ENCODE measurements around the gene FGGY.
"Not testable (repeated sequence)": the region's sequence is repeated elsewhere in the genome, so short reads cannot be mapped to it uniquely, and the experiment has no call there.

The FGGY gene

DNA sequence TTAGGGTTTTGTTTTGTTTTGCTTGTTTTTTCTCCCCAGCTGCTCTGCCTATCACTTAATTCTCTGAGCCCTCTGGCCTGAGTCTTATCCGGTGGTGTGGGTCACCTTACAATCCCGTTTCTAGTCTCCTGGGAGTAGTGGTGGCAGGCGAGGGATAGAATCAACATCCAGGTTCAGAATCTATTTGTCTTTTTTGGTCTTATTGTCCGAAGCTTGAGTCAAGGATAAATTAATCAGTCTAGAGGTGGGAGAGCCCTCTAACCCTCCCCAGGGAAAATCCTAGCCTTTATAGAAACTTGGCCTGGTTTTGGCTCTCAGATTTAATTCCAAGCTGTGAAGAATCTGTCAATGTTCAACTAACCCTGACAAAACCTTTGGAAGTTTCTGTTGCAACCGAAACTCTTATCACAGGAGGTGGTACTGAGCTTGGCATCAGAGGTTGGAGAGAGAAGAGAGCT is 246.3 kb downstream of the FGGY start:
- DNase-seq (ENCODE audit: low read depth, low spot score) = no peak

DNA sequence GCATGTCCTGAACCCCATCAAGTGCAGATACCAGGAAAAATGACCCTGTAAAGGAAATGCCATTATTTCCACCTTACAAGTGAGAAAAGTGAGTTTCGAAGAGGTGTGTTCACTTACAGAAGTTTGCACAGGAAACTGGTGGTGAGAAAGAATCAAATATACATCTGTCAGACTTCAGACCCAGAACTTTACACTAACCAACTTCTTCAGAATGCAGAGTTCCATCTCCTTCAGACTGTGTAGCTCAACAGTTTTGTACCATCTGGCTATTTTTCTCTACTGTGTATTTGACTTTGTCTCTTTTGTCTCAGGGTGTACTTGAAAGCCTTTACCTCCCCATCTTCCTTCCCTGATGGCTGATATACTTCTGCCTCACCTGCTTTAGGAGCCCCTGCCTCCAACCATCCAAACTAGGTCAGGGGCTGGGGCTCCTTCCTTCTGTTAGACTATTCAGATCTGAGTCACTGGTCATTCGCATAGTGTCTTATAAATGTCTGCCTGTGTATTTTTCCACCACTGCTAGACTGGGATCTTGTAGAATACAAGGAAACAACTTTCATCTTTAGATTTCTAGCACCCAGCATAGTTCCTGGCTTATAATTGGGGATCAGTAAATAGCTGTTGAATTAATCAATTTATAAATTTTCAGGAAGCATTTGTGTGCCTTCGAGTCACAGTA is 247.9 kb downstream of the FGGY start:
- DNase-seq (ENCODE audit: low read depth, low spot score) = no peak

DNA sequence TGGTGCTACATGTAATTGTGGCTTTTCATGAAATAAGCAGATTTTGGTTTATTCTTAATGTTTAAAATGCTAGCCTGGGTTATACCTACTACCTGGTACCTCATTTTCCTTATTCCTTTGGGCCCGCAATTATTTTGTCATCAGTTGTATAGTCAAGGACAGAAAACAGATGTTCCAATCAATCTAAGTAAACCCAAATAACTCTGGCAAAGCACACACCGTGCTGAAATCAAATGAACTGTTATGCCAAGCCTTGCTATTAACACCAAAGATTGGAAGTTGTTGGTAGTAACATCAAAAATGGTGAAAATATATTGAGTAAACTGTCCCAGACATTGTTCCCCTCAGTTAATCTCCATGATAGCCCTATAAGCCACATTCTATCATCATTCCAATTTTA is 248.9 kb downstream of the FGGY start:
- no peak for DNase-seq (ENCODE audit: low read depth, low spot score)

DNA sequence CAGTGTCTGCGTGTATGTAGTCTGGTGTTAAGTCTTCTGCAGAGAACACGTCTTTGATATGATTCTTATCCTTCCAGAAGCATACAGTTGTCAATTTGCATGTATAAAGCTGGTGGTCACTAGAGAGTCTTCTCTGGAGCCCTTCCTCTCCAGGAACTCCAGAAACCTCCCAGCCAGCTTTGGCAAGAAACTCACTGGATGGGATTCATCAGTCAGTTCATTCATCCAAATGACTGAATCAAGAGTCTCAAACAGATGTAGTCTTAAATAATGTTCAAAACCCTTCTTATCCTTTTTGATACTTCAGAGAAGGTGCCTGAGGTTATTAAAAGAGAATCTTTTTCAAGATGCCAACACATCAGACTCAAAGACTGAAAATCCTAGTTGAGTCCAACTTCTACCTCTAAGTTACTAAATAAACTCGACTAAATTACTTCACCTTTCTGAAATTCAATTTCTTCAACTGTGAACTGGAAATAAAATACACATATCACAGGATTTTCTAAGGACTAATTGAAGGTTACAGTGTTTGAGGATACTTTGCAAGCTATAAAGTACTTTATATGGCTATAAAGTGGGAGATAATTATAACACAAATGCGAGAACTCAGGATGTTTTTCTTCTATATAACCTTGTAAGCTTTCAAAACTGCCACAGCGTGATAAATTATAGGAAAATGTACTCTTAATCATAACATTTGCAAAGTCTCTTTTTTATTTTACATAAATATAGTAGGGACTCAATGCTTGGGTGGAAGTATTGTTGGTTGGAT is 252.4 kb downstream of the FGGY start:
- no peak for DNase-seq (ENCODE audit: low read depth, low spot score)

GRCh38 chr1:59549903-59550302 is 253.0 kb downstream of the FGGY start:
- DNase-seq (ENCODE audit: low read depth, low spot score) = no peak

GRCh38 chr1:59552007-59552406 is 255.1 kb downstream of the FGGY start:
- no peak for DNase-seq (ENCODE audit: low read depth, low spot score)

- DNase-seq (ENCODE audit: low read depth, low spot score) = no peak
Observed at GRCh38 chr1:59553371-59553770, 256.5 kb downstream of the FGGY start.

DNA sequence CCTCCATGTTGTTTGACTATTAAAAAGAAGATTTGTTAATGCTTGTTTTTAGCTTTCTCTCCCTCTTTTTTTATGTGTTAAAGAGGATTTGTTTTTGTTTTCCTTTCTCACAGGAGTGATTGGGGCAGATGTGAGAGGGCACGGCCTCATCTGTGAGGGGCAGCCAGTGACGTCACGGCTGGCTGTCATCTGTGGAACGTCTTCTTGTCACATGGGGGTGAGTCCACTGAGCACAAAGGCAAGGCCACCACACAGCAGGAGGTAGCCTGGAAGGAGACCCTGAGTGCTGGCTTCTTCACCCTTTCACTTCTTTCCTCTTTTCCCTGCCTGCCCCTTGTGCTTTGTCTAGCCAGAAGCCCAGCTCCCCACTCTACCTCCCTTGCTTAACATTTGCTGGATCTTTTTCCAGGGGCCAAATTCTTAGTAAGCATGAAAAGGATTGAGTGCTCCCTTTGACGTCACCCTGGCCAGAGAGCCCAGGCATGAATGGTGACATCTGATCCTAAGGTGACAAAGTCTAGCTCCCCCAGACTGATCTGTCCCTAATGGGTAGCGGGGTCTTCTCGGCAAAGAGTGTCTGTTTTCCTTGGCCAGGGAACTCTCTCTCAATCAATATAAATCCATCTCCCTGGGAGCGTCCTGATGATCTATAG is 257.2 kb downstream of the FGGY start:
- DNase-seq (ENCODE audit: low read depth, low spot score) = no peak

DNA sequence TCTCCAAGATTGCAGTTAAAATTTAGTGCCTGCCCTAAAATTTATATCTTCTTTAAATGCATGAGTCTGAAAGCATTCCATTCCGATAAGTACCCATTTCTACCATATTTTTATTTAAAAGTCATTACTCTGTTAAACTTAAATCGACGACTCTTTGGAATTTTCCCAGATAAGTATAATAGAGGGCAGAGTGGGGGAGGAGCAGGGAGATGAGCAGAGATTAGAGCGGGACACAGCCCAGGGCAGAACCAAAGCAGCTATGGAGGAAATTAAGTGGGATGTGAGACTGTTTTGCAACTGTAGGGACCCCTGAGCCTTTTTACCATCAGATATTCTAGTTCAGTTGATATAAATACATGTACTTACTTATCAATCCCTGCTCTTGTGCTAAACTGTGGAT is 257.9 kb downstream of the FGGY start:
- no peak for DNase-seq (ENCODE audit: low read depth, low spot score)

- DNase-seq (ENCODE audit: low read depth, low spot score) = no peak
Observed at GRCh38 chr1:59556398-59556797, 259.5 kb downstream of the FGGY start.

DNA sequence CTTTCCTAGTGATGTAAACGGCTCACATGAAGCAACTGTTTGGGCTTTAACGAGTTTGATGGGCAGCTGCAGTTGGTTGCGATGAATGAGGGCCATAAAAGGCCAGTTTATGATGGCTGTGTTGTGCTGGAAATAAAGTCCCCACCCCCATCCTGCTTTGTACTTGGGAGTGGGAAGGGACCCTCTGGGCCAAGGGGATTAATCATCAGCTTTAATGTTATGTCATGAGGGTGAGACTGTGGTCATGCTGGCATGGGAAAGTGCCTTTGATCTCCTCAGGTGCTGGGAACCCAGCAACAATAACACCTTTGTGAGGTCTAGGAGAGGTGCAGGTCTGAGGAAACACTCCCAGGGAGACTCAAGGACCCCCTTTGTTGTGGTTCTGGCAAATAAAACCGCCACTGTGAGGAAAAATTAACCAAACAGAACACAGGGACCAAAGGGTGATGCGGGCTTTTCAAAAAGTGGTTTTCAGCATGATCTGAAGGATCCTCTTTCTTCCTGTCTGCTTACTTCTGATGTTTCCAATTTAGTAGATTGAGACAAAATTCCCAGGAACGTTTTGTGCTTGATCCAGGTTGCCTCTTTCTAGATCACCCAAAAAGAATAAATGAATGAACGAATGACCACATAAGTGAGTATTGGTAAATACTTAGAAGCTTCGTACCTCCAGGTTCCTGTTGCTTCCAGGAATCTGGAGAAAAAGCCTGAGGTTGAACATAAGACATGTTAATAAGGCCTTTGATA is 260.1 kb downstream of the FGGY start:
- DNase-seq (ENCODE audit: low read depth, low spot score) = no peak

DNA sequence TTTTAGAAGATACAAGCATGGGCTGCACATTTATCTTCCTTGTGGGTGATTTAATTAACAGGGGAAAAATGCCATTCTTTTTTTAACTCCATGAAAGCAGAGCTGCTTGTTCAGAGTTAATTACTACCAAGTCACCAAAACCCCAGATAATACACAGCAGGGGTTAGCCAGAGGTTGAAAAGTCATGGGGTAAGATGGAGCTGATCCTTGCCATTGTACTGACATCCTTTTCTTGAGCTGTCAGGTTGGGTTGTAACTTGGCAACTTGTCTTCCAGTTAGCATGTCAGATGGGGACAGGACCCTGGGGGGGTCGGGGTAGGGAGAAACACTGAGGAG is 260.6 kb downstream of the FGGY start:
- DNase-seq (ENCODE audit: low read depth, low spot score) = no peak

DNA sequence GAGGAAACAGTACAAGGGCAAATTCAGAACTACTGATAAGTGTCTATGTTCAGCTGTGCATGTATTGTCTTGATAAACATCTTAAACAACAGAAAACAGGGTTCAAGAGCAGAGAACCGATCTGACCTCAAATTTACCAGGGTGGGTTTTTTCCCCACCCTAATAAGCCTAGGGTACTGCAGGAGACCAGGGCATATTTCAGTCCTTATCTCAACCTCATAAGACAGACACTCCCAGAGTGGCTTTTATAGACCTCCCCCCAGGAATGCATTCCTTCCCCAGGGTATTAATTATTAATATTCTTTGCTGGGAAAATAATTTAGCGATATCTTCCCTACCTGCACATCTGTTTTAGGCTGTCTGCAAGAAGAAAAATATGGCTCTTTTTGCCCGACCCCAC is 261.7 kb downstream of the FGGY start:
- DNase-seq (ENCODE audit: low read depth, low spot score) = not testable (repeated sequence)

DNA sequence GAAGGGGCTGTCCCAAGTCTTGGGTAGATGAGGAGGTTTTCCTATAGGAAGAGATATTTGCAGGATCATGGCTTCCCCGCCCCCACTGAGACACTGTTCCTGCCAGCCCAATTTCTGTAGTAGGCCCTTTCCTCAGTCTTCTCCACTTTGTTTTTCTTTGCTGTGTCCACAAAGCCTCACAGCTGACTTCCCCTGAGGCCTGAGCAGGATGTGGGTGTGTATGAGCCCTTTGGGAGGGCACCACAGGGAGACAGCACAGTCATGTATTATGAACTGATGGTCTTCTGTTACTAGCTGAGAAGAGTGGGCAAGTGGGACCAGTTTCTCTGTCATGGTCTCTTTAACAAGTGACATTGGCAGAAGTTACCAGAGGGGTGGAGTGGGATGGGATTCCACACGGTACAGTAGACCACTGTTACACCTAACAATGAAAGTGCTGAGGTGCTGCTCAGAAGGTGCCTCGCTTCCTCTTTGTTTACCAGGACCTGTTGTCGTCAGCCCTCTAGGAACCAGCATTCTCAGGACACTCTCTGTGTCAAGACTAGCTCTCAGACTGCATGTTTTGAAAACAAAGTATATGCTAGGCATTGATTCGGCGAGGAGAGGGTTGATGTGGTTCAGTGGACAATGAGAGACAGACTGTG is 264.0 kb downstream of the FGGY start:
- DNase-seq (ENCODE audit: low read depth, low spot score) = no peak

GRCh38 chr1:59561796-59562195 is 264.9 kb downstream of the FGGY start:
- DNase-seq (ENCODE audit: low read depth, low spot score) = no peak

DNA sequence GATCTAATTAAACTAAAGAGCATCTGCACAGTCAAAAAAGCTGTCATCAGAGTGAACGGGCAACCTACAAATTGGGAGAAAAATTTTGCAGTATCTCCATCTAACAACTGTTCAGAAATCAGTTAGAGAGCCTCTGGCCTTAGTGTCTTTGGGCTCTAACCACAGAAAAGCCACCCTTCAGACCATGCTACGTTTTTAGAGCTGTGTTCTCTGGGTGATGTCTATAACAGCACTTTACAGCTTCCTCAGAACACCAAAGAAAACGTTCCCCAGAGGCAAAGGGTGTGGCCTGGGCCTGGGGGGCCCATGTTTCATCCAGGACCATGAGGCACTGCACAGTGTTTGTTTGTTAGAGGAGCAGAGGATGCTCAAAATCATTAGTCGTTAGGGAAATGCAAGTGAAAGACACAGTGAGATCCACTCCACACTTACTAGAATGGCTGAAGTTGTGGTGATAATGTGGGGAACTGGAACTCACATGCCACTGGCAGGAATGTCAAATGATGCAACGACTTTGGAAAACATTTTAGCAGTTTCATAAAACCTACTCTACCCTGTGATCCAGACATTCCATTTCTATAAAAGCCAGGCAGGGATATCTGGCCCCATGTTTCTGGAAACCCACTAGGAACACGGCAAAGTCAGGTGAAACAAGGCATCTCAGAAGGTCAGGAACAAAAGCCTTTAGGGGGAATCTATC is 267.4 kb downstream of the FGGY start:
- DNase-seq (ENCODE audit: low read depth, low spot score) = no peak

- no peak for DNase-seq (ENCODE audit: low read depth, low spot score)
Observed at GRCh38 chr1:59565611-59566410, 268.9 kb downstream of the FGGY start.

DNA sequence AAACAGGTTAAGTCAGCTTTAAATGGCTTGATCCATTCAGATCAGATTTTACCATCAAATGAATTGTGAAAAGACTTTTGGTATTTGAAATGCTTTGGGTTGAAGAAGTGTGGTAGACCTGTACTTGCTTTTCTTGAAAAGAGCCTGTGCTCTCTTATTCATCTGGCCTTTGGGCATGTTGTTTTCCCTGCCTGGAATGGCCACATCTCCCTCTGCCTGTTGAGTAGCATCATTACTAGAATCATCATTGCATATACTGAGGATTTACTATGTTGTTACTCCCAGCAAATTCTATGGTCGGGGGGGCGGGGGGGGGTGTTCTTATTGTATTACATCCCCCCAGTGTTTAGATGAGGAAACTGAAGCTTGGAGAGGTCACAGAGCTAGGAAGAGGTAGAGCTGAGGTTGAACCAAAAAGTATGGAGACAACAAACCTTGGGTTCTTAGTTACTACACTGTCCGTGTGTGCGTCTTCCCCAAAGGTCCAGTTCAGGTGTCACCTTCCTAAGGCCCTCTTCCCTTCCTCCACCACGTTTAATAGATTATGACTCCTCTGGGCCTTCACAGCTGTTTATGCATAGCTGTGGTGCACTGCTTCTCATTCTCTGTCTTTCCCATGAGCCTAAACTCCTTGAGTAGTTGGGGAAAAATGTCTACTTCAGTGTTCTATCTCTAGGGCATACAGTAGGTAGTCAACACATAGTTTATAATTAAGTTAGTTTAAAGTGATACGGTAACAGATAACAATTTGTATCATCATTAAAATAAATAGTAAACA is 271.5 kb downstream of the FGGY start:
- no peak for DNase-seq (ENCODE audit: low read depth, low spot score)

DNA sequence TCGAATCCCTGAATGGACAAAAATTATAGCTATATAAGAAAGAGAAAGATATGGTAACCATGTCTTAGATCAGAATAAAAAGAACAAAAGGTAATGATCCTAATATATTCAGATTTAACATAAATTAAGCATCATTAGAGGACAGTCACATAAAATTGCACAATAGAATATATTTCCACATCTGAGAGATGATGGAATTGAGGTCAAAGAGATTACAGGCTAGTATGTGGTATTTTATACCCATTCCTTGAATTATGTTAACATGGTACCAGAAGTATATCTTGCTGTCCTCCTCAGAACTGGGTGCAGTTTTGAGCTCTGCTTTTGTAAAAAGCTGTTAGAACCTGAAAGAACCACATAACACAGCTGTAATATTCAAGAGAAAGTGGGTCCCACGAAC is 272.3 kb downstream of the FGGY start:
- DNase-seq (ENCODE audit: low read depth, low spot score) = no peak
